GM23338 (cell line): Measurements from ENCODE around the gene ANO10. TPM values are rescaled to one million over a fixed set of nuclear protein-coding genes. Genes with fewer than 3 reads are reported as not detected.

ENCODE experiments used
- ATAC-seq: fragments of 200-7000 bp; cut with Tn5 transposase; 3 replicates; pipeline ENCODE4 v1.9.1; 2020
- DNase-seq: peaks from one replicate; pipeline ENCODE4 v3.0.0-alpha.2; 2015; ENCODE audit warnings: low spot score
- H2AFZ ChIP-seq: fragments of 200-600 bp; sonication (generic); 2 replicates; pipeline ENCODE4 v1.8.0; 2016; ENCODE audit warnings: antibody characterized with exemption, mild to moderate bottlenecking, moderate library complexity
- H3F3A ChIP-seq: fragments of 200-600 bp; sonication (generic); replicated peaks from 2 replicates; pipeline ENCODE4 v1.8.0; 2017; ENCODE audit warnings: antibody characterized with exemption, mixed run types, low read depth
- H3K27ac ChIP-seq: fragments of 200-600 bp; sonication (generic); 2 replicates; pipeline ENCODE4 v1.6.1; 2016; ENCODE audit warnings: low read depth
- H3K27me3 ChIP-seq: fragments of 200-600 bp; sonication (generic); 2 replicates; pipeline ENCODE4 v1.8.0; 2016; ENCODE audit warnings: mild to moderate bottlenecking, mixed run types, moderate library complexity; ENCODE audit not compliant: insufficient read depth
- H3K36me3 ChIP-seq: fragments of 200-600 bp; sonication (generic); 2 replicates; pipeline ENCODE4 v1.8.0; 2016; ENCODE audit warnings: mild to moderate bottlenecking; ENCODE audit not compliant: insufficient read depth
- H3K4me1 ChIP-seq: fragments of 200-600 bp; sonication (generic); 2 replicates; pipeline ENCODE4 v1.8.0; 2016; ENCODE audit warnings: mild to moderate bottlenecking, moderate library complexity; ENCODE audit not compliant: insufficient read depth
- H3K4me2 ChIP-seq: fragments of 200-600 bp; sonication (generic); 2 replicates; pipeline ENCODE4 v1.7.1; 2017; ENCODE audit warnings: mixed run types
- H3K4me3 ChIP-seq: fragments of 200-600 bp; sonication (generic); 2 replicates; pipeline ENCODE4 v1.6.1; 2016; ENCODE audit warnings: mixed run types
- H3K79me2 ChIP-seq: fragments of 200-600 bp; sonication (generic); replicated peaks from 2 replicates; pipeline ENCODE4 v1.8.0; 2017; ENCODE audit warnings: mild to moderate bottlenecking; ENCODE audit not compliant: insufficient read depth
- H3K9me2 ChIP-seq: fragments of 200-600 bp; sonication (generic); 2 replicates; pipeline ENCODE4 v1.8.0; 2017; ENCODE audit not compliant: insufficient read depth
- H4K20me1 ChIP-seq: fragments of 200-600 bp; sonication (generic); replicated peaks from 2 replicates; pipeline ENCODE4 v1.8.0; 2017; ENCODE audit warnings: mild to moderate bottlenecking; ENCODE audit not compliant: insufficient read depth
- H3K27ac Mint-ChIP-seq: 2 replicates; pipeline ENCODE4 v1.8.0; 2020; ENCODE audit warnings: inconsistent platforms, mild to moderate bottlenecking, moderate library complexity, mixed read lengths
- H3K27me3 Mint-ChIP-seq: 3 replicates; pipeline ENCODE4 v1.8.0; 2022; ENCODE audit warnings: low read depth, mild to moderate bottlenecking, moderate library complexity, mixed read lengths, inconsistent platforms; ENCODE audit not compliant: insufficient read depth, poor library complexity
- H3K36me3 Mint-ChIP-seq: 3 replicates; pipeline ENCODE4 v1.8.0; 2021; ENCODE audit warnings: low read depth, mild to moderate bottlenecking, inconsistent platforms, moderate library complexity, mixed read lengths
- H3K4me1 Mint-ChIP-seq: 3 replicates; pipeline ENCODE4 v1.8.0; 2020; ENCODE audit warnings: mild to moderate bottlenecking, inconsistent platforms, mixed read lengths
- H3K4me3 Mint-ChIP-seq: 3 replicates; pipeline ENCODE4 v1.8.0; 2021; ENCODE audit warnings: moderate library complexity, mild to moderate bottlenecking, inconsistent platforms, mixed read lengths
- H3K9me3 Mint-ChIP-seq: 3 replicates; pipeline ENCODE4 v1.8.0; 2020; ENCODE audit warnings: moderate library complexity, mild to moderate bottlenecking, inconsistent platforms, mixed read lengths
- CREB1 ChIP-seq: fragments of 250-450 bp; sonication (Bioruptor Pico); IDR thresholded peaks from 2 replicates; pipeline ENCODE4 v1.5.0; 2020; ENCODE audit warnings: low read depth, mild to moderate bottlenecking, moderate library complexity
- CTCF ChIP-seq, 2 experiments: fragments of 200-600 bp in 1 of 2; sonication (generic) in 1 of 2; conservative IDR thresholded peaks; 2 replicates each; pipeline versions ENCODE4 v1.5.1 to v1.6.1; 2016 to 2017; ENCODE audit warnings: antibody characterized with exemption in 2 of 2, low read depth in 2 of 2, mild to moderate bottlenecking in 2 of 2, moderate library complexity in 1 of 2
- EZH2 ChIP-seq: fragments of 200-600 bp; sonication (generic); IDR thresholded peaks from one replicate; pipeline ENCODE4 v1.8.0; 2017; ENCODE audit warnings: antibody characterized with exemption, mild to moderate bottlenecking, low read depth; ENCODE audit not compliant: unreplicated experiment
- EZH2phosphoT487 ChIP-seq: fragments of 200-600 bp; sonication (generic); IDR thresholded peaks from one replicate; pipeline ENCODE4 v1.8.1; 2018; ENCODE audit warnings: antibody characterized with exemption; ENCODE audit not compliant: unreplicated experiment
- JUNB ChIP-seq: IDR thresholded peaks from one replicate; pipeline ENCODE4 v1.6.1; 2016; ENCODE audit warnings: antibody characterized with exemption; ENCODE audit not compliant: unreplicated experiment
- NANOG ChIP-seq: IDR thresholded peaks from 2 replicates; pipeline ENCODE4 v1.6.1; 2016; ENCODE audit warnings: antibody characterized with exemption, borderline replicate concordance
- POLR2AphosphoS5 ChIP-seq: IDR thresholded peaks from 2 replicates; pipeline ENCODE4 v1.6.1; 2016; ENCODE audit warnings: antibody characterized with exemption, low read depth
- REST ChIP-seq: IDR thresholded peaks from one replicate; pipeline ENCODE4 v1.6.1; 2018; ENCODE audit warnings: antibody characterized with exemption; ENCODE audit not compliant: unreplicated experiment
- STAT1 ChIP-seq: IDR thresholded peaks from one replicate; pipeline ENCODE4 v1.6.1; 2016; ENCODE audit warnings: antibody characterized with exemption; ENCODE audit not compliant: unreplicated experiment
- ZNF114 ChIP-seq: fragments of 250-450 bp; sonication (Bioruptor Pico); IDR thresholded peaks from 2 replicates; pipeline ENCODE4 v1.5.0; 2020; ENCODE audit warnings: mild to moderate bottlenecking, moderate library complexity
- ZNF331 ChIP-seq: fragments of 250-450 bp; sonication (Bioruptor Pico); IDR thresholded peaks from 2 replicates; pipeline ENCODE4 v1.5.0; 2020; ENCODE audit warnings: low read depth, mild to moderate bottlenecking, moderate library complexity
- ZNF462 ChIP-seq: fragments of 250-450 bp; sonication (Bioruptor Pico); IDR thresholded peaks from 2 replicates; pipeline ENCODE4 v1.5.0; 2020; ENCODE audit warnings: mild to moderate bottlenecking, moderate library complexity
- polyA plus RNA-seq: library from polyadenylated mRNA; unstranded; fragments of >200 nt; fragmentation: Nextera tagmentation; extraction: Ambion mirVana; gene quantifications from 2 replicates; pipeline ENCODE4 v1.2.1, GENCODE V29; 2016
- total RNA-seq: library from RNA; depleted of rRNA; stranded (reverse); fragments of >200 nt; shearing (Covaris generic); gene quantifications from 2 replicates; pipeline ENCODE4 v1.2.3, GENCODE V29; 2014
- TF ChIP-seq, protein P1 (sequence below): IDR thresholded peaks from 2 replicates; pipeline ENCODE4 v1.6.1; 2016; ENCODE audit warnings: antibody characterized with exemption

ANO10 gene
- total and polyA plus RNA-seq, 2 experiments from 2014 or later: 29.2 to 48.1 TPM

GRCh38 chr3:43451670-43452254 is 170.0 kb downstream of the ANO10 start:
- no peak overlapping the region for H3K4me2 ChIP-seq
- ATAC-seq (no peak), DNase-seq (no peak)
- Mint-ChIP-seq H3K27ac (no peak overlapping the region), H3K4me1 (no peaks in the 10 kb centered on the region), H3K36me3 (no peaks in the 10 kb centered on the region), H3K9me3 (no peaks in the 10 kb centered on the region), H3K27me3 (peaks cover 3% of the 10 kb centered on the region), H3K4me3 (no peak overlapping the region)
- no peak overlapping the region for H3K27ac ChIP-seq
- no peaks in the 10 kb centered on the region for H3K27me3 ChIP-seq
- H3K4me1 ChIP-seq: no peaks in the 10 kb centered on the region
- H3K36me3 ChIP-seq: no peaks in the 10 kb centered on the region
- no peaks in the 10 kb centered on the region for H3K9me2 ChIP-seq
- TF ChIP-seq JUNB: no peak
- TF ChIP-seq ZNF331: no peak
- no peak for TF ChIP-seq CTCF (conservative IDR thresholded peaks at IDR 0.05; ENCODE audit: low read depth in 2 of 2)
- TF ChIP-seq, protein P1, sequence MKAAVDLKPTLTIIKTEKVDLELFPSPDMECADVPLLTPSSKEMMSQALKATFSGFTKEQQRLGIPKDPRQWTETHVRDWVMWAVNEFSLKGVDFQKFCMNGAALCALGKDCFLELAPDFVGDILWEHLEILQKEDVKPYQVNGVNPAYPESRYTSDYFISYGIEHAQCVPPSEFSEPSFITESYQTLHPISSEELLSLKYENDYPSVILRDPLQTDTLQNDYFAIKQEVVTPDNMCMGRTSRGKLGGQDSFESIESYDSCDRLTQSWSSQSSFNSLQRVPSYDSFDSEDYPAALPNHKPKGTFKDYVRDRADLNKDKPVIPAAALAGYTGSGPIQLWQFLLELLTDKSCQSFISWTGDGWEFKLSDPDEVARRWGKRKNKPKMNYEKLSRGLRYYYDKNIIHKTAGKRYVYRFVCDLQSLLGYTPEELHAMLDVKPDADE: no peak
- no peak for TF ChIP-seq REST
- no peak for TF ChIP-seq NANOG
- TF ChIP-seq STAT1: no peak
- TF ChIP-seq ZNF462 (CRISPR knock-in tag): no peak
- TF ChIP-seq ZNF114 (CRISPR knock-in tag): no peak
- no peak for TF ChIP-seq POLR2AphosphoS5
- no peak for TF ChIP-seq CREB1
- TF ChIP-seq EZH2: no peak
- no peak for TF ChIP-seq EZH2phosphoT487
- H4K20me1 ChIP-seq: no peaks in the 10 kb centered on the region
- H3F3A ChIP-seq: no peaks in the 10 kb centered on the region
- no peaks in the 10 kb centered on the region for H3K79me2 ChIP-seq
- H2AFZ ChIP-seq: no peak overlapping the region
- H3K4me3 ChIP-seq: no peak overlapping the region
